GM12873 (cell line): ENCODE measurements around the gene CFL2.

Experiments
- CTCF ChIP-seq: IDR thresholded peaks from 2 replicates; pipeline ENCODE4 v1.5.1; 2012; ENCODE audit warnings: low read depth, mild to moderate bottlenecking, moderate library complexity, low read length, control low read depth; ENCODE audit not compliant: insufficient read depth; ENCODE audit errors: missing control alignments

Gene CFL2

GRCh38 chr14:34707722-34708121, 6.7 kb downstream of the CFL2 start:
- no peak for TF ChIP-seq CTCF

GRCh38 chr14:34701808-34702207, 12.6 kb downstream of the CFL2 start:
- no peak for TF ChIP-seq CTCF

- no peak for TF ChIP-seq CTCF
Observed at GRCh38 chr14:34700622-34701130, 13.7 kb downstream of the CFL2 start.

GRCh38 chr14:34699873-34700621, 14.3 kb downstream of the CFL2 start:
- TF ChIP-seq CTCF, result no peak

GRCh38 chr14:34693228-34693939, 21.0 kb downstream of the CFL2 start:
- no peak for TF ChIP-seq CTCF

- TF ChIP-seq CTCF, result no peak
Observed at GRCh38 chr14:34692898-34693227, 21.5 kb downstream of the CFL2 start.

- no peak for TF ChIP-seq CTCF
Observed at GRCh38 chr14:34692348-34692747, 22.0 kb downstream of the CFL2 start.
